Skeletal muscle cell (primary cell): Measurements from ENCODE around the gene PPFIA3.
"Not testable (repeated sequence)": the region's sequence is repeated elsewhere in the genome, so short reads cannot be mapped to it uniquely, and the experiment has no call there.

Experiments
- DNase-seq: peaks from one replicate; pipeline ENCODE4 v3.0.0-alpha.2; 2010; ENCODE audit warnings: low read depth
- H3K4me3 ChIP-seq: 2 replicates; pipeline ENCODE4 v1.5.1; 2011; ENCODE audit warnings: low read depth, mild to moderate bottlenecking, control low read depth, low read length, moderate library complexity

Gene PPFIA3

DNA sequence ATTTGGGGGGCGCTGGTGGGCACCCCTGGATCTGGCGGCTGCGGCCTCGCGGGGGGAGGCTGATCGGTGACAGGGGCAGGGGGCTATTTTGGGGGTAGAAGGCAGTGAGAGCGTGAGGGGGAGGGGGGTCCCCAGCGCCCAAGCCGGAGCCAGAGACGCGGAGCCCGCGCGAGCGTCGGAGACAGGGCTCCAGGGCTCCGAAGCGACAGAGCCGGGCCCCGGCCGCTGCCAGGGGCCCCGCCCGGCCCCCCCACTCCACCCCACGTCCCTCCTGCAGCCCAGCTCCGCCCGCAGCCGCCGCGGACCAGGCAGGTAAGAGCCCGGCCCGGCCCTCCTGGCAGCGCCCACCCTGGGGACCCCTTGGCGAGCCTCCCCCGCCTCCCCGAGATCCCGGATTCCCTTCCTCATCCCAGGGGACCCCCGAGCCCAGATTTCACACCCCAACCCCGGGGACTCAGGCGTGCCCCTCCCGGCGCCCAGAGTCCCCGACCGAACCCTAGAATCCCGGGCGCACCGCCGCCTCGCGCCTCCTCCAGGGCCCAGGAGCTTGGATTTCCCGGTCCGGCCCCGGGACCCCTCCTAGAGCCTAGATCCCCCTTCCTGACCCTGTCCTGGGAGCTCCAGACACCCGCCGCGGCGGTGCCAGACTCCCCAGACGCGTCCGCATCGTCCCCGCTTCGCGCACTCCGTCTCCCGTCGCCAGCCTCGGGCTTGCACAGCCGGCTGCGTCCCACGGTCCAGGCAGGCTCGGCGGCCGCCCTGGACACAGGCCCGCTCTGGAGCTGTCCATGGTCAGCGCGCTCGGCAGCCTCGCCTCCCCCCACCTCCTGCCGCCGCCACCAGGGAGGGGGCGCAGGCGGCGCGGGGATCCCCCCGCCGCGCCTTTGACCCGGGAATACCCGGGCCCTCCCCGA lies at the start of gene PPFIA3:
TSS of gene PPFIA3 (plus strand) at position 134 of the 914 bp plus-strand sequence. CDS start 8,330 bp downstream, outside the sequence.
- H3K4me3 ChIP-seq = peak within 1 kb of the TSS; percentile 70
- DNase-seq = no peak

- no peak overlapping the region for H3K4me3 ChIP-seq
Observed at GRCh38 chr19:49070416-49070815, 48.9 kb upstream of the PPFIA3 start.

DNA sequence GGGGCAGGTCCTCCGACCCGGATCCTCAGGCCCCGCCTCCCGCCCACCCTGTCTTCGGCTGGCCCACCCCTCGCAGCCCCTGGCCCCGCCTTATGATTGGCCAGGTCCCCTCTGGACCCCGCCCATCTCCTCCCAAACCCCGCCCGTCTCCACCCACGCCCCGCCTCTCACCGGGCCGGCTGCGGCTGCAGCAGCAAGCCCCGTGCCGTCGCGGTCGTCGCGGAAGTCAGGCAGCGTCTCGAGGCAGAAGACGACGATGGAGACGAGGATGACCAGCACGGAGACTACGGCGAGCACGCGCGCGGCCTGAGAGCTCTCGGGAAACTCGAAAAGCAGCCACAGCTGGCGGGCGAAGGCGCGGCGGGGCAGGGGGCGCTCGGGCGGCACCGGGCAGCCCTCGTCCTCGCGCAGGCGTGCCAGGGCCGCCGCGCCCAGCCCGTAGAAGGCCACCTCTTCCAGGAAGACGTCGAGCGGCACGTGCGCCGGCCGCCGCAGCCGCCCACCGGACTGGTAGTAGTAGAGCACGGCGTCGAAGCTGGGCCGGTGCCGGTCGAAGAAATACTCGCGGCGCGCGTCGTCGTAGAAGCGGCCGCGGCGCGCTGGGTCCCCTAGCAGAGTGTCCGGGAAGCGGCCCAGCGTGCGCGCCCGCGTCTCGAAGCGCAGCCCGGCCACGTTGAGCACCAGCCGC lies 47.3 kb upstream of the PPFIA3 start:
- DNase-seq = no peak
- peak overlapping the region; percentile 15 for H3K4me3 ChIP-seq

More at GRCh38 chr19:49070416-49070815, 48.9 kb upstream of the PPFIA3 start:
- DNase-seq = no peak

DNA sequence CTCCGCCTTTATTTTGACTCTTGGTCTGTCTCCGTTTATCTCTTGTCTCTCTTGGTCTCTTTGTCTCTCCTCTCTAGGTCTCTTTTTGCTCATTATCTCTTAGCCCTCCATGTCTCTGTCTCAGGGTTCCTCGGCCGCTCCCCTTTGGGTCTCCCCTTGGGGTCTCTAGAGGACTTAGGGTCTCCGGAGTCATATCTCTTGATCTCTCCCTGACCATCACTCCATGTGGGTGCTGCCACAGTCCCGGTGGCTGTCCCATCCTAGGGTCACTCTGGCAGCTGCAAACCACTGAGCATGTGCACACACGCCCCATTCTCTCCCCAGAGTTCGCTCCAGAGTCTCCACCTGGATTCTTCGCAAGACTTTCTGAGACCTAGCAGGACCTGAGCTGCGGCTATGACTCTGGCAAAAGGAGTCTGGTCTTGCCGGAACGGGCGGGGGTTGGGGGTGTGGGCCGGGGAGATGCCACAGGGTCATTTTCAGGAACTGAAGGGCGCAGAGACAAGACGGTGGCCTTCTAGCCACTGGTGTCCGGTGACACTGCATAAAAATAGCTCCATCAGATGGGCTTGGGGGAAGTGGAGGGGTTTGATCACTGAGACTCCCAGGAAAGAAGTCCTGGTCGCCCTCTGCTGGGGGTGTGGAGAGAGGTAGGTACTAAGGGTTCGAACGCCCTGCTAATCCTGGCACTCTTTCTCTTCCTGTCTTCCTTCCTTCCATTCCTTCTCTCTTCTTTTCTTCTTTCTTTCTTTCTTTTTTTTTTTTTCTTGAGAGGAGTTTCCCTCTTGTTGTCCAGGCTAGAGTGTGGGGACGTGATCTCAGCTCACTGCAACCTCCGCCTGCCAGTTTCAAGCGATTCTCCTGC lies 45.6 kb upstream of the PPFIA3 start:
- no peak overlapping the region for H3K4me3 ChIP-seq
- no peak for DNase-seq

DNA sequence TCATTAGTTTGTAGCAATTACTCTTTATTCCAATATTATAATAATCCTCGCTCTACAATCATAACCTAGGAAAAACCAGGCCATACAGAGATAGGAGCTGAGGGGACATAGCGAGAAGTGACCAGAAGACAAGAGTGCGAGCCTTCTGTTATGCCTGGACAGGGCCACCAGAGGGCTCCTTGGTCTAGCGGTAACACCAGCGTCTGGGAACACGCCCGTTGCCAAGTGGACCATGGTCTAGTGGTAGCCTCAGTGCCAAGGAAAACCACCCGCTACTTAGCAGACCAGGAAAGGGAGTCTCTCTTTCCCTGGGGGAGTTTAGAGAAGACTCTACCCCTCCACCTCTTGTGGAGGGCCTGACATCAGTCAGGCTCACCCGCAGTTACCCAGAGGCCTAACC lies 44.5 kb upstream of the PPFIA3 start:
- not testable (repeated sequence) for H3K4me3 ChIP-seq, DNase-seq

GRCh38 chr19:49080392-49080791 lies 39.0 kb upstream of the PPFIA3 start:
- H3K4me3 ChIP-seq = no peak overlapping the region
- DNase-seq = no peak

DNA sequence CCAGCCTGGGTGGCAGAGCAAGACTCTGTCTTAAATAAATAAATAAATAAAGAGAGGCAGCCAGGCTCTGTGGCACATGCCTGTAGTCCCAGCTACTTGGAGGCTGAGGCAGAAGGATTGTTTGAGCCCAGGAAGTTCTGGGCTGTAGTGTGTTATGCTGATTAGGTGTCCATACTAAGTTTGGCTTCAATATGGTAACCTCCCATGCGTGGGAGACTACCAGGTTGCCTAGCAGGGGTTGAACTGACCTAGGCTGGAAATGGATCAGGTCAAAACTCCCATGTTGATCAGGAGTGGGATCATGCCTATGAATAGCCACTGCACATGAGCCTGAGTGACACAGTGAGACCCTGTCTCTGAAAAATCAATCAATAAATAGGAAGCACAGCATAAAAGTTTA lies 38.1 kb upstream of the PPFIA3 start:
- no peak overlapping the region for H3K4me3 ChIP-seq
- DNase-seq = no peak

GRCh38 chr19:49084206-49085019 lies 34.9 kb upstream of the PPFIA3 start:
- H3K4me3 ChIP-seq = peak overlapping the region; percentile 96
- no peak for DNase-seq

- peak within 1 kb of the TSS; percentile 96 for H3K4me3 ChIP-seq
- DNase-seq = peak; percentile 99
Observed at GRCh38 chr19:49085020-49085867, 34.1 kb upstream of the PPFIA3 start, which contains the start of gene SNRNP70. TSS of gene SNRNP70 (plus strand) at chr19:49085451. CDS start at chr19:49086415, 964 bp downstream.

DNA sequence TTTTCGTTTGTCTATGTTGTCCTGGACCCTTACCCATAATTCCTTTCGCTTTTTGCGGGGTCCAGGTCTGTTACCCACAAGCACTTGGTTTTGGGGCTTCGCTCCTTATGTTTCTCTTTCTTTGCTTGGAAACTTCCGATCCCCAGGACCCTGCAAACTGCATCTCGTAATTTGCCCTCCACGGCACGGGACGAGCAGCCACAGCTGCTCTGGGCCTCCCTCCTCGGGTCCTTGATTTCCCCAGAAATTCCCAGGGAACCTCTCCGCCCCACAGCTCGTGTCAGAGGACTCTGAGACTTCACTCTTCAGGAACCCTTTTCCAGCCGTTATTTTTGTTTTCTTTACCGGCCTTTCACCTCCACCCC lies 33.5 kb upstream of the PPFIA3 start:
- no peak for DNase-seq
- peak overlapping the region; percentile 96 for H3K4me3 ChIP-seq

- H3K4me3 ChIP-seq = peak overlapping the region; percentile 96
- DNase-seq = no peak
Observed at GRCh38 chr19:49086296-49086695, 33.0 kb upstream of the PPFIA3 start.

- DNase-seq = no peak
- no peak overlapping the region for H3K4me3 ChIP-seq
Observed at GRCh38 chr19:49091391-49092038, 27.8 kb upstream of the PPFIA3 start.

GRCh38 chr19:49092686-49093085 lies 26.7 kb upstream of the PPFIA3 start:
- no peak overlapping the region for H3K4me3 ChIP-seq
- DNase-seq = no peak

GRCh38 chr19:49094505-49095482 lies 24.6 kb upstream of the PPFIA3 start:
- no peak for DNase-seq
- no peak overlapping the region for H3K4me3 ChIP-seq

- no peak for DNase-seq
- no peak overlapping the region for H3K4me3 ChIP-seq
Observed at GRCh38 chr19:49097453-49098288, 21.7 kb upstream of the PPFIA3 start.

DNA sequence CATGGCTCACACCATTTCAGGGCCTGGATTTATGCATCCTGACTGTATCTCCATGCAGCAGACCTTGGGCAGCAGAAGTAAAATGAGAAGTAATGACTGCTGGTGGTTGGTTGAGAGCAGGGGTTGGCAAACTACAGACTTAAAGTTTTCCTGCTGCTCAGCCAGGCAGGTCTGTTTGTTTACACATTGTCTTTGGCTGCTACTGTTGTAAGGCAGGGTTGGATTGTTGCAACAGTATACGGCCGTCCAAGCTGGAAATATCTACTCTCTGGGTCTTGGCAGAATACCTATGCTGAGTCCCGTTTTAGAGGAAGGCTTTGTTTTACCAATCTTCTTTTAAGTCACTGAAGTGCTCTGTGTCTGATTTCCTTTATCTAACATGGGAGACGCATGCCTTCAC lies 20.5 kb upstream of the PPFIA3 start:
- no peak overlapping the region for H3K4me3 ChIP-seq
- DNase-seq = no peak
